CD8-positive, alpha-beta memory T cell (primary cell): ENCODE results near the gene ARHGAP30. TPM values are rescaled to one million over a fixed set of nuclear protein-coding genes. Genes with fewer than 3 reads are reported as not detected.
"Not testable (repeated sequence)": the region's sequence is repeated elsewhere in the genome, so short reads cannot be mapped to it uniquely, and the experiment has no call there.

ENCODE experiments used
- CTCF ChIA-PET: fragments of 350-600 bp; sonication (Branson Sonifier 250); formaldehyde crosslinking; loops from one replicate; lab custom pipeline; 2021; ENCODE audit warnings: antibody characterized with exemption; lab: Charles Lee
- POLR2A ChIA-PET: fragments of 350-600 bp; sonication (Branson Sonifier 250); formaldehyde crosslinking; loops from one replicate; lab custom pipeline; 2021; ENCODE audit warnings: antibody characterized with exemption; lab: Charles Lee
- DNase-seq, 5 donors: peaks; one replicate each; pipeline versions ENCODE4 v3.0.0 to v3.0.0-alpha.2; 2020 to 2022; ENCODE audit warnings: mixed read lengths in 1 of 5
- H3K27ac ChIP-seq: one replicate; pipeline ENCODE4 v1.7.0; 2013; ENCODE audit warnings: low read depth, mild to moderate bottlenecking, low read length, moderate library complexity
- H3K27me3 ChIP-seq: 2 replicates; pipeline ENCODE4 v1.7.0; 2013; ENCODE audit warnings: low read length, mild to moderate bottlenecking; ENCODE audit not compliant: insufficient read depth, poor library complexity, severe bottlenecking
- H3K36me3 ChIP-seq: 2 replicates; pipeline ENCODE4 v1.7.0; 2013; ENCODE audit warnings: mild to moderate bottlenecking, low read length, moderate library complexity; ENCODE audit not compliant: insufficient read depth
- H3K4me1 ChIP-seq: 2 replicates; pipeline ENCODE4 v1.7.0; 2013; ENCODE audit warnings: mild to moderate bottlenecking, low read length, moderate library complexity; ENCODE audit not compliant: insufficient read depth
- H3K4me3 ChIP-seq: 2 replicates; pipeline ENCODE4 v1.7.0; 2013; ENCODE audit warnings: mild to moderate bottlenecking, low read length
- H3K9me3 ChIP-seq: 2 replicates; pipeline ENCODE4 v1.7.0; 2013; ENCODE audit warnings: mild to moderate bottlenecking, low read length
- H3K27ac Mint-ChIP-seq, 8 donors: one replicate each; pipeline ENCODE4 v1.8.0; 2020 to 2021; ENCODE audit warnings: mixed read lengths in 8 of 8, mild to moderate bottlenecking in 6 of 8, inconsistent platforms in 3 of 8, moderate library complexity in 3 of 8
- H3K27me3 Mint-ChIP-seq, 2 donors: one replicate each; pipeline ENCODE4 v1.8.0; 2020 to 2021; ENCODE audit warnings: mixed read lengths in 2 of 2, mild to moderate bottlenecking in 1 of 2, moderate library complexity in 1 of 2
- H3K36me3 Mint-ChIP-seq, 3 donors: one replicate each; pipeline ENCODE4 v1.8.0; 2020 to 2021; ENCODE audit warnings: mixed read lengths in 3 of 3, inconsistent platforms in 1 of 3, mild to moderate bottlenecking in 1 of 3
- H3K4me1 Mint-ChIP-seq, 3 donors: one replicate each; pipeline ENCODE4 v1.8.0; 2020 to 2021; ENCODE audit warnings: mixed read lengths in 3 of 3, inconsistent platforms in 1 of 3, mild to moderate bottlenecking in 1 of 3
- H3K4me3 Mint-ChIP-seq, 7 donors: one replicate each; pipeline ENCODE4 v1.8.0; 2020 to 2021; ENCODE audit warnings: mixed read lengths in 7 of 7, mild to moderate bottlenecking in 6 of 7, moderate library complexity in 4 of 7, inconsistent platforms in 2 of 7
- H3K9me3 Mint-ChIP-seq, 5 donors: one replicate each; pipeline ENCODE4 v1.8.0; 2020 to 2022; ENCODE audit warnings: mixed read lengths in 5 of 5, mild to moderate bottlenecking in 3 of 5, moderate library complexity in 2 of 5, inconsistent platforms in 1 of 5
- polyA plus RNA-seq: library from polyadenylated mRNA; unstranded; fragments of 300-500 nt; fragmentation: Illumina TruSeq; gene quantifications from one replicate; pipeline ENCODE4 v1.2.3, GENCODE V29; 2021
- total RNA-seq, 2 experiments: library from RNA; stranded (reverse); gene quantifications; one replicate each; pipeline ENCODE4 v1.2.3, GENCODE V29; 2021

The ARHGAP30 gene
- total and polyA plus RNA-seq, 3 experiments from 2014 or later: 147 to 213 (median 149) TPM

DNA sequence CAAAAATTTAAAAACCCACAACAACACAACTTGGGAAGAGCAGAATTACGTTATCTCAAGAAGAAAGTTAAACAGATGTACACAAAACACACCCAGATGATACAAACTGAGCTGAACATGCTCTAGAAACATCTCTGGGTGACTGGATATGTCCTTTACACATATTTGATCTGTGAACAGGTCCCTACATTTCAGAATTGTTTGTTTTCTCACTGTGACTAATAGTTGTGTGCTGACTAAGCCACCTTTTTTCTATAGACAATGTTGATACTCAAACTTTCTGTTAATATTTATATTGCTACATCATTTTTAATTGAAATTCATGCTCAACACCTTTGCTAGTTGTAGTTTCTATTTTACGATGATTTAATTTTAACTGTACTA, 47.7 kb downstream of the ARHGAP30 start:
- Mint-ChIP-seq H3K27me3 (no peaks in the 10 kb centered on the region), H3K27ac (peak overlapping the region in 7 of 8 donors; percentile 29 to 97 (median 95)), H3K4me3 (peak overlapping the region in 6 of 7 donors; percentile 85 to 94 (median 91)), H3K9me3 (peaks cover 0 to 2% (median 0%) of the 10 kb centered on the region in 5 donors), H3K36me3 (peaks cover 2 to 7% (median 3%) of the 10 kb centered on the region in 3 donors), H3K4me1 (peaks cover 19 to 55% (median 43%) of the 10 kb centered on the region in 3 donors)
- H3K27me3 ChIP-seq: no peaks in the 10 kb centered on the region
- DNase-seq: no peak
- peaks cover 26% of the 10 kb centered on the region for H3K4me1 ChIP-seq
- ChIA-PET CTCF (interaction anchor here (0.7 to 2.4 kb wide), 5 partner anchors 11 to 75 kb away, joined by 3 to 16 read pairs (median 6); partner anchors contain the start of genes KLHDC9 and TSTD1), POLR2A (interaction anchor here (0.7 to 2.9 kb wide), 5 partner anchors 8 to 76 kb away, joined by 3 to 20 read pairs (median 4); partner anchors contain the start of genes ARHGAP30, KLHDC9 and TSTD1)
- H3K36me3 ChIP-seq: no peaks in the 10 kb centered on the region
- H3K9me3 ChIP-seq: no peaks in the 10 kb centered on the region
- H3K27ac ChIP-seq: peak overlapping the region; percentile 71
- no peak overlapping the region for H3K4me3 ChIP-seq

- Mint-ChIP-seq H3K27ac (peak overlapping the region; percentile 66 to 97 (median 95)), H3K4me3 (peak overlapping the region; percentile 85 to 94 (median 91)), H3K27me3 (no peaks in the 10 kb centered on the region), H3K36me3 (peaks cover 0 to 3% (median 0%) of the 10 kb centered on the region in 3 donors), H3K9me3 (no peaks in the 10 kb centered on the region), H3K4me1 (peaks cover 19 to 60% (median 40%) of the 10 kb centered on the region in 3 donors)
- ChIA-PET POLR2A (interaction anchor here (0.6 to 2.9 kb wide), 8 partner anchors 9 to 204 kb away, joined by 3 to 20 read pairs (median 4); partner anchors contain the start of genes ARHGAP30, KLHDC9, TSTD1 and UFC1), CTCF (interaction anchor here (0.7 to 4.1 kb wide), 13 partner anchors 12 to 76 kb away, joined by 3 to 26 read pairs (median 5); partner anchors contain the start of genes KLHDC9, TSTD1 and USF1)
- Histone ChIP-seq H3K36me3 (no peaks in the 10 kb centered on the region), H3K4me1 (peaks cover 26% of the 10 kb centered on the region), H3K9me3 (no peaks in the 10 kb centered on the region), H3K27me3 (no peaks in the 10 kb centered on the region), H3K27ac (peak overlapping the region; percentile 71), H3K4me3 (peak overlapping the region; percentile 99)
- DNase-seq: peak; percentile 85 to 95 (median 91)
Measured at GRCh38 chr1:161021165-161021969, 48.3 kb downstream of the ARHGAP30 start.

DNA sequence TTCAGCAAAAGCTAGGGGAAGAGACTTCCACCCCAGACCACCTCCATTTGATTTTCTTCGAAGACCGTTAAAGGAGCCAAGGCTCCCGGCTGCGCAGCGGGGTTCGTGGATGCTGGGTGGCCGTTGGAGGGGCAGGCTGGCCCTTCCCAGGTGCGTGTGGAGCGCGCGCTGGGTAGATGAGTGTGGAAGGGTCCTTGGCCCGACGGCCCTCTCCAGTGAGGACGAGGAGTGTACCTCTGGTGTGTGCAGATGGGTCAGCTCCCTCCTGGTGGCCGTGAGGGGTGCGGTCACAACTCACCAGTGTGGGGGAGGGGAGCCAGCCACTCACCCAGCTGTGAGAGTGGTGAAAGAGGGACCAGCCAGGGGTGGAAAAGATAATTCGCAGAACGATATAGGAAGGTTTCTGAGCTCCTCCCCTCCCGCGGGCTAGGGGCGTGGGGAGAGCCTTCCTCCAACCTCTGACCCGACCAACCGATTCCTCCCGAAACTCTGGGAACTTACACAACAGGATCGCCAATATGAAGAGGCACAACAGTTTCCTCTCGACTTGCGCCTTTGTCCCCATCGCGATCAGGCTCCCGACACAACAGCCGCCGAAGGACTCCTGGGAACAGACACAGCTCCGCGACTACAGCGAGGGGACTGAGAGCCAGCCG, 49.1 kb downstream of the ARHGAP30 start, which contains the start of gene F11R:
F11R (minus strand) TSS at position 644 of the 656 bp plus-strand sequence; CDS start at position 565, 79 bp downstream.
- Histone ChIP-seq H3K4me3 (peak within 1 kb of the TSS; percentile 99), H3K27ac (peak within 1 kb of the TSS; percentile 71), H3K27me3 (no peaks in the 10 kb centered on the region), H3K36me3 (no peaks in the 10 kb centered on the region), H3K9me3 (no peaks in the 10 kb centered on the region), H3K4me1 (peaks cover 26% of the 10 kb centered on the region)
- Mint-ChIP-seq H3K36me3 (peaks cover 0 to 3% (median 0%) of the 10 kb centered on the region in 3 donors), H3K27ac (peak within 1 kb of the TSS; percentile 66 to 97 (median 95)), H3K27me3 (no peaks in the 10 kb centered on the region), H3K4me3 (peak within 1 kb of the TSS; percentile 85 to 94 (median 91)), H3K9me3 (no peaks in the 10 kb centered on the region), H3K4me1 (peaks cover 19 to 60% (median 40%) of the 10 kb centered on the region in 3 donors)
- ChIA-PET CTCF (interaction anchor here (0.7 to 4.1 kb wide), 12 partner anchors 12 to 77 kb away, joined by 3 to 26 read pairs (median 5); partner anchors contain the start of genes KLHDC9, TSTD1 and USF1), POLR2A (interaction anchor here (0.6 to 2.9 kb wide), 4 partner anchors 10 to 49 kb away, joined by 3 to 20 read pairs (median 14); partner anchors contain the start of genes ARHGAP30, TSTD1 and USF1)
- no peak for DNase-seq

DNA sequence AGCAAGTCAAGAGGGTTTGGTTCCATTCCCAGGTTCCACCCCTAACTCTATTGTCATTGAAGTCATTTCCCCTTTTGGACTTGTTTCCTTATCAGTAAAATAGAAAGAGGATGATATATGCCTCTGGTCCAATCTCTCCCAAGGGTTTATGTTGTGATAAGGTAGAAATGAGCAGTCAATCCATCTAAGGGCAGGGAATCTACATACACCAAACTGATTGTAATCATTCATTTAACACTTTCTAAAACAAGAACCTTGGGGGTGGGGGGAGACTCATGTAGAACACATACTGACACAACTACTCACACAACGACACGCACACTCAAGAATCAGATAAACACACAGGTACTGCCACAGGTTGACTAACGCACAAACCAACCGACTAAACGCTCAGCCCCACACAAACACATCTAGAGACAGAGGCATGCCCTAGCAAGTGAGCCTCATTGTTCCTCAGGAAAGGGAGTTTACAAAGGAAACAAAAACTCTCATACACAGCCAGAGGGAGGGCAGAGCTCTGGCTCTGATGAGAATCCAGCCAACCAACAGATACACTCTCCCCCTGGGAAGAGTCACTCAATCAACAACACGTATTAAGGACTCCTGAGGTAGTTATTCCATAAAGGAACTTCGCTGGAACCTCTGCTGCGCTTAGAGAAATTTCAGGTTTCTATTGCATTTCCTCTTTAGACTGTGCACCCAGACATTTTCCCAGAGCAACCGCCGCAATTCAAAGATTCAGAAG, 49.8 kb downstream of the ARHGAP30 start:
- ChIA-PET POLR2A (interaction anchor here (0.6 to 2.9 kb wide), 5 partner anchors 9 to 478 kb away, joined by 3 to 20 read pairs (median 7); partner anchors contain the start of genes TSTD1 and USF1), CTCF (interaction anchor here (1.2 to 4.1 kb wide), 8 partner anchors 15 to 77 kb away, joined by 4 to 26 read pairs (median 6); partner anchors contain the start of genes KLHDC9, TSTD1 and USF1)
- Histone ChIP-seq H3K9me3 (no peaks in the 10 kb centered on the region), H3K36me3 (no peaks in the 10 kb centered on the region), H3K27ac (peak overlapping the region; percentile 66), H3K4me3 (peak overlapping the region; percentile 99), H3K27me3 (no peaks in the 10 kb centered on the region), H3K4me1 (peaks cover 26% of the 10 kb centered on the region)
- DNase-seq: peak in 1 of 5 donors; percentile 7
- H3K36me3 Mint-ChIP-seq: peaks cover 0 to 3% (median 0%) of the 10 kb centered on the region in 3 donors
- peak overlapping the region; percentile 47 to 97 (median 93) for H3K27ac Mint-ChIP-seq
- peaks cover 19 to 60% (median 38%) of the 10 kb centered on the region in 3 donors for H3K4me1 Mint-ChIP-seq
- H3K4me3 Mint-ChIP-seq: peak overlapping the region; percentile 85 to 94 (median 91)
- H3K9me3 Mint-ChIP-seq: no peaks in the 10 kb centered on the region
- no peaks in the 10 kb centered on the region for H3K27me3 Mint-ChIP-seq

- peaks cover 29% of the 10 kb centered on the region for H3K4me1 ChIP-seq
- ChIA-PET CTCF (interaction anchor here (1.2 to 4.1 kb wide), 2 partner anchors 21 to 29 kb away, joined by 4 to 26 read pairs; no protein-coding TSS in a partner anchor), POLR2A (interaction anchor here (0.6 to 1.4 kb wide), 3 partner anchors 20 to 478 kb away, joined by 3 to 7 read pairs (median 3); partner anchors contain the start of gene TSTD1)
- H3K27ac ChIP-seq: peak overlapping the region; percentile 31
- not testable (repeated sequence) for H3K36me3 ChIP-seq, H3K27me3 Mint-ChIP-seq, H3K9me3 Mint-ChIP-seq, H3K36me3 Mint-ChIP-seq, H3K27me3 ChIP-seq, H3K4me3 ChIP-seq, H3K9me3 ChIP-seq, DNase-seq
- H3K27ac Mint-ChIP-seq: peak overlapping the region in 4 of 8 donors; percentile 29 to 96 (median 78)
- peak overlapping the region in 5 of 7 donors; percentile 6 to 94 (median 90) for H3K4me3 Mint-ChIP-seq
- peaks cover 20 to 63% (median 38%) of the 10 kb centered on the region in 3 donors for H3K4me1 Mint-ChIP-seq
Measured at GRCh38 chr1:161019111-161019660, 50.5 kb downstream of the ARHGAP30 start.

DNA sequence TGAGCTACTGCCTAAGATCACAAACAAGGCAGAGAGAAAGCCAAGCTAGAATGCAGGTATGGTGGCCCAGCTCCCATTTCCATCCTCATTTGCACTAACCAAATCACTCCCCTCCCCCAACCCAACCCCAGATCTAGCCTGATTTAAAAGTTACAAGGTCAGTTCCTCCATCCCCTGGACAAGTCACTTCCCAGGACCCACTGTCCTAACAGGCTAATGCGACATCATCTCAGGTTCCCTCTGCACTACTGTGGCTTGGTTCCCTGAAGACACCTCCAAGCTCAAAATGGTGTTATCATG, 51.1 kb downstream of the ARHGAP30 start:
- DNase-seq: no peak
- no peaks in the 10 kb centered on the region for H3K36me3 ChIP-seq
- H3K27ac Mint-ChIP-seq: peak overlapping the region in 2 of 8 donors; percentile 35 to 65
- H3K9me3 Mint-ChIP-seq: no peaks in the 10 kb centered on the region
- H3K36me3 Mint-ChIP-seq: peaks cover 0 to 3% (median 0%) of the 10 kb centered on the region in 3 donors
- no peaks in the 10 kb centered on the region for H3K27me3 ChIP-seq
- H3K4me3 Mint-ChIP-seq: no peak overlapping the region
- peak overlapping the region; percentile 31 for H3K27ac ChIP-seq
- no peaks in the 10 kb centered on the region for H3K27me3 Mint-ChIP-seq
- CTCF ChIA-PET: interaction anchor here (0.9 to 4.1 kb wide), 4 partner anchors 20 to 79 kb away, joined by 3 to 26 read pairs (median 4); partner anchors contain the start of genes KLHDC9 and TSTD1
- peaks cover 35% of the 10 kb centered on the region for H3K4me1 ChIP-seq
- H3K4me1 Mint-ChIP-seq: peaks cover 26 to 66% (median 41%) of the 10 kb centered on the region in 3 donors
- POLR2A ChIA-PET: interaction anchor here (0.6 to 1.4 kb wide), 2 partner anchors 21 to 23 kb away, joined by 3 read pairs; partner anchors contain the start of gene TSTD1
- no peaks in the 10 kb centered on the region for H3K9me3 ChIP-seq
- H3K4me3 ChIP-seq: no peak overlapping the region
